Liver (tissue), 9 donors: ENCODE results near the gene FGF14. TPM values are rescaled to one million over a fixed set of nuclear protein-coding genes. Genes with fewer than 3 reads are reported as not detected.
"Not testable (repeated sequence)": the region's sequence is repeated elsewhere in the genome, so short reads cannot be mapped to it uniquely, and the experiment has no call there.

ENCODE experiments used
- DNase-seq: peaks from one replicate; pipeline ENCODE4 v3.0.0-alpha.2; 2017; ENCODE audit warnings: low spot score
- H3K27ac ChIP-seq, 2 donors: one replicate each; pipeline ENCODE4 v1.7.0; 2013; ENCODE audit warnings: inconsistent platforms in 2 of 2, low read length in 2 of 2, control low read depth in 1 of 2, low read depth in 1 of 2, mild to moderate bottlenecking in 1 of 2
- H3K27me3 ChIP-seq, 4 donors: one replicate each; pipeline versions ENCODE4 v1.6.1 to v1.7.0; 2013; ENCODE audit warnings: low read length in 3 of 4, inconsistent platforms in 1 of 4, mild to moderate bottlenecking in 1 of 4, moderate library complexity in 1 of 4; ENCODE audit not compliant: control insufficient read depth in 4 of 4, insufficient read depth in 4 of 4
- H3K36me3 ChIP-seq, 4 donors: one replicate each; pipeline versions ENCODE4 v1.6.1 to v1.7.0; 2013; ENCODE audit warnings: low read length in 3 of 4, mild to moderate bottlenecking in 3 of 4, low read depth in 1 of 4, moderate library complexity in 1 of 4; ENCODE audit not compliant: control insufficient read depth in 4 of 4, insufficient read depth in 3 of 4
- H3K4me1 ChIP-seq, 4 donors: one replicate each; pipeline versions ENCODE4 v1.6.1 to v1.7.0; 2013; ENCODE audit warnings: low read length in 3 of 4, mild to moderate bottlenecking in 3 of 4, moderate library complexity in 1 of 4; ENCODE audit not compliant: control insufficient read depth in 4 of 4, insufficient read depth in 4 of 4
- H3K4me3 ChIP-seq, 3 donors: one replicate each; pipeline versions ENCODE4 v1.6.1 to v1.7.0; 2013; ENCODE audit warnings: low read length in 3 of 3, control low read depth in 1 of 3, low read depth in 1 of 3, mild to moderate bottlenecking in 1 of 3
- H3K9ac ChIP-seq, 2 donors: one replicate each; pipeline ENCODE4 v1.7.0; 2013; ENCODE audit warnings: low read length in 2 of 2, mild to moderate bottlenecking in 2 of 2, moderate library complexity in 2 of 2, control low read depth in 1 of 2, low read depth in 1 of 2
- H3K9me3 ChIP-seq, 4 donors: one replicate each; pipeline versions ENCODE4 v1.6.1 to v1.7.0; 2013; ENCODE audit warnings: low read length in 3 of 4; ENCODE audit not compliant: control insufficient read depth in 4 of 4
- ATF3 ChIP-seq: IDR thresholded peaks from 2 replicates; pipeline ENCODE4 v1.6.1; 2016; ENCODE audit warnings: antibody characterized with exemption
- CTCF ChIP-seq: fragments of 150-350 bp; IDR thresholded peaks from 2 replicates; pipeline ENCODE4 v1.5.1; 2017; ENCODE audit warnings: improper control_type of control experiment, low read depth, low read length; ENCODE audit not compliant: missing input control
- EGR1 ChIP-seq, 2 donors: IDR thresholded peaks; 2 replicates each; pipeline ENCODE4 v1.6.1; 2016 to 2018; ENCODE audit warnings: antibody characterized with exemption in 2 of 2, low read depth in 2 of 2
- FOXA1 ChIP-seq: IDR thresholded peaks from 2 replicates; pipeline ENCODE4 v1.6.1; 2016; ENCODE audit warnings: antibody characterized with exemption
- FOXA2 ChIP-seq: IDR thresholded peaks from 2 replicates; pipeline ENCODE4 v1.6.1; 2016; ENCODE audit warnings: antibody characterized with exemption
- GABPA ChIP-seq, 2 donors: IDR thresholded peaks in 1 of 2; conservative IDR thresholded peaks in 1 of 2; 2 replicates each; pipeline ENCODE4 v1.6.1; 2016; ENCODE audit warnings: antibody characterized with exemption in 2 of 2, mild to moderate bottlenecking in 1 of 2, moderate library complexity in 1 of 2
- HNF4G ChIP-seq: IDR thresholded peaks from 2 replicates; pipeline ENCODE4 v1.6.1; 2016; ENCODE audit warnings: antibody characterized with exemption
- JUND ChIP-seq, 2 donors: IDR thresholded peaks; 2 replicates each; pipeline ENCODE4 v1.6.1; 2016; ENCODE audit warnings: antibody characterized with exemption in 2 of 2
- MAX ChIP-seq: IDR thresholded peaks from 2 replicates; pipeline ENCODE4 v1.6.1; 2016; ENCODE audit warnings: antibody characterized with exemption
- NR2F2 ChIP-seq: IDR thresholded peaks from 2 replicates; pipeline ENCODE4 v1.6.1; 2016; ENCODE audit warnings: antibody characterized with exemption
- RAD21 ChIP-seq, 2 donors: IDR thresholded peaks; 2 replicates each; pipeline ENCODE4 v1.6.1; 2016; ENCODE audit warnings: antibody characterized with exemption in 2 of 2, mild to moderate bottlenecking in 2 of 2
- REST ChIP-seq: IDR thresholded peaks from 2 replicates; pipeline ENCODE4 v1.6.1; 2016; ENCODE audit warnings: antibody characterized with exemption, mild to moderate bottlenecking
- SP1 ChIP-seq: IDR thresholded peaks from 2 replicates; pipeline ENCODE4 v1.6.1; 2018; ENCODE audit warnings: antibody characterized with exemption, mild to moderate bottlenecking
- TAF1 ChIP-seq: conservative IDR thresholded peaks from 2 replicates; pipeline ENCODE4 v1.6.1; 2016; ENCODE audit warnings: antibody characterized with exemption, mild to moderate bottlenecking
- YY1 ChIP-seq: IDR thresholded peaks from 2 replicates; pipeline ENCODE4 v1.6.1; 2016; ENCODE audit warnings: antibody characterized with exemption, mild to moderate bottlenecking
- WGBS: extraction: QIAGEN DNeasy Blood & Tissue Kit; methylation state at CpG from one replicate; pipeline ENCODE4 v1.1.7; 2013; 5-methylcytosine and 5-hydroxymethylcytosine counted together
- polyA plus RNA-seq, 2 donors: library from polyadenylated mRNA; stranded (reverse) in 1 of 2; unstranded in 1 of 2; fragments of 200-250 nt in 1 of 2; fragments of >200 nt in 1 of 2; fragmentation: Nextera tagmentation in 1 of 2; extraction: Ambion mirVana in 1 of 2; gene quantifications; one replicate each; pipeline versions ENCODE4 v1.2.1 to v1.2.3, GENCODE V29; 2013 to 2015
- total RNA-seq, 2 donors: library from RNA; depleted of rRNA; stranded (reverse); fragments of >200 nt; gene quantifications; one replicate each; pipeline ENCODE4 v1.2.3, GENCODE V29; 2014
- donor health status: healthy.
- donor health status: healthy.
- donor health status: healthy.
- donor health status: healthy.
- donor health status: healthy.

Gene FGF14
- total and polyA plus RNA-seq, 4 donors, result 0.05 to 3.3 (median 1.0) TPM

GRCh38 chr13:102100234-102100633 is 301.6 kb downstream of the FGF14 start:
- Histone ChIP-seq H3K27ac (no peak overlapping the region), H3K4me3 (no peak overlapping the region), H3K4me1 (no peaks in the 10 kb centered on the region), H3K9me3 (no peaks in the 10 kb centered on the region), H3K27me3 (no peaks in the 10 kb centered on the region), H3K36me3 (no peaks in the 10 kb centered on the region), H3K9ac (no peak overlapping the region)
- DNase-seq, result no peak
- WGBS, result 78% methylated on average over 3 of the region's 3 CpGs
- TF ChIP-seq GABPA (IDR thresholded peaks at IDR 0.05 in 1 of 2, conservative IDR thresholded peaks at IDR 0.05 in 1 of 2) (no peak), YY1 (no peak), REST (no peak), RAD21 (IDR thresholded peaks at IDR 0.05) (no peak), EGR1 (IDR thresholded peaks at IDR 0.05; ENCODE audit: low read depth in 2 of 2) (no peak), FOXA1 (no peak), NR2F2 (no peak), ATF3 (no peak), HNF4G (no peak), MAX (no peak), JUND (IDR thresholded peaks at IDR 0.05) (no peak), TAF1 (no peak), SP1 (no peak), FOXA2 (no peak), CTCF (no peak)

- no peak overlapping the region for H3K4me3 ChIP-seq
- no peak overlapping the region for H3K27ac ChIP-seq
- 36% methylated on average over 5 of the region's 5 CpGs for WGBS
- no peak for DNase-seq
- no peaks in the 10 kb centered on the region for H3K9me3 ChIP-seq
- no peaks in the 10 kb centered on the region for H3K36me3 ChIP-seq
- no peaks in the 10 kb centered on the region for H3K27me3 ChIP-seq
- TF ChIP-seq SP1 (no peak), GABPA (IDR thresholded peaks at IDR 0.05 in 1 of 2, conservative IDR thresholded peaks at IDR 0.05 in 1 of 2) (no peak), MAX (no peak), RAD21 (IDR thresholded peaks at IDR 0.05) (no peak), EGR1 (IDR thresholded peaks at IDR 0.05; ENCODE audit: low read depth in 2 of 2) (no peak), FOXA2 (no peak), REST (no peak), HNF4G (no peak), NR2F2 (no peak)
- no peak overlapping the region for H3K9ac ChIP-seq
- H3K4me1 ChIP-seq, result no peaks in the 10 kb centered on the region
Observed at GRCh38 chr13:102097708-102098107, 304.1 kb downstream of the FGF14 start.

- not testable (repeated sequence) for H3K36me3 ChIP-seq, H3K4me1 ChIP-seq, H3K9ac ChIP-seq, DNase-seq, H3K4me3 ChIP-seq, H3K9me3 ChIP-seq, H3K27me3 ChIP-seq, H3K27ac ChIP-seq
Observed at GRCh38 chr13:102093288-102093687, 308.6 kb downstream of the FGF14 start.
